Retinal pigment epithelial cell (primary cell): ENCODE measurements around the gene BORCS5.

ENCODE experiments used
- DNase-seq: peaks from one replicate; pipeline ENCODE4 v3.0.0-alpha.2; 2010; ENCODE audit warnings: low read depth
- H3K4me3 ChIP-seq: 2 replicates; pipeline ENCODE4 v1.5.1; 2011; ENCODE audit warnings: mild to moderate bottlenecking, low read length, control low read depth, moderate library complexity
- TF ChIP-seq, protein P1 (sequence below): conservative IDR thresholded peaks from 2 replicates; pipeline ENCODE4 v1.5.1; 2011; ENCODE audit warnings: low read depth, low read length, control low read depth, inconsistent platforms

Gene BORCS5

DNA sequence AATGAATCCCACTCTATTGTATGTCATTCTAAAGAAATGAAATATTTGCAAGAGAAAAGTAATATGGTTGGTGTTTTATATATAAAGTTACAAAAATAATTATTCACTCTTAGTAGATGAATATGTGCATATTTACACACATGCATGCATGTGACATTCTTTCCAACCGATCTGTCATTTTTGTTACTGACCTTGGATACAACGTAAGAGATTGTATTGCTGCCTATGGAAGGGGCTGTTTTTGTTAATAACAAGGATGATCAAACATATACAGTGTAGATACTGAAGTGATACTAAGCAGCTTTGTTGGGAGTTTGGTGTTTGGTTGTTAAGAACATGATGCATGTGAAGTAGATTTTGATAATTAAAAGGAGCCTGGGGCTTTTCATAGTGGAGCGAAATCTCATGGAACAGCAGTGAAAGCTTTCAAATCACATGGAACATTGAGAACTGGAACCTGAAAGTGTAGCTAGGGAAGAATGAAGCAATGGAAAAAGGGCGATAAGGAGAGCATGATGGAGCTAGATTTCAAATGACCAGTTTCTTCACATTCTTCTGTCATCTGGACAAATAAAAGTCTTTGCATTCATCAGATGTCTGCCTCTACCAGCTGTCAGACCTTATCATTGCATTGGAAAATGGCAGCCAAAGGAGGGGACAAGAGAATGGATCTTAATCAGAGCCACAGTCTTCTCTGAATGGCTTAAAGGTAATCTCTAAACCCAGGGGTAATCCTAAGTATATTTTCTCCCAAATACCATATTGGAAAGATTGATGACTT is 10.0 kb downstream of the BORCS5 start:
- no peak for DNase-seq
- H3K4me3 ChIP-seq = no peak overlapping the region
- TF ChIP-seq, protein P1, sequence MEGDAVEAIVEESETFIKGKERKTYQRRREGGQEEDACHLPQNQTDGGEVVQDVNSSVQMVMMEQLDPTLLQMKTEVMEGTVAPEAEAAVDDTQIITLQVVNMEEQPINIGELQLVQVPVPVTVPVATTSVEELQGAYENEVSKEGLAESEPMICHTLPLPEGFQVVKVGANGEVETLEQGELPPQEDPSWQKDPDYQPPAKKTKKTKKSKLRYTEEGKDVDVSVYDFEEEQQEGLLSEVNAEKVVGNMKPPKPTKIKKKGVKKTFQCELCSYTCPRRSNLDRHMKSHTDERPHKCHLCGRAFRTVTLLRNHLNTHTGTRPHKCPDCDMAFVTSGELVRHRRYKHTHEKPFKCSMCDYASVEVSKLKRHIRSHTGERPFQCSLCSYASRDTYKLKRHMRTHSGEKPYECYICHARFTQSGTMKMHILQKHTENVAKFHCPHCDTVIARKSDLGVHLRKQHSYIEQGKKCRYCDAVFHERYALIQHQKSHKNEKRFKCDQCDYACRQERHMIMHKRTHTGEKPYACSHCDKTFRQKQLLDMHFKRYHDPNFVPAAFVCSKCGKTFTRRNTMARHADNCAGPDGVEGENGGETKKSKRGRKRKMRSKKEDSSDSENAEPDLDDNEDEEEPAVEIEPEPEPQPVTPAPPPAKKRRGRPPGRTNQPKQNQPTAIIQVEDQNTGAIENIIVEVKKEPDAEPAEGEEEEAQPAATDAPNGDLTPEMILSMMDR = no peak

DNA sequence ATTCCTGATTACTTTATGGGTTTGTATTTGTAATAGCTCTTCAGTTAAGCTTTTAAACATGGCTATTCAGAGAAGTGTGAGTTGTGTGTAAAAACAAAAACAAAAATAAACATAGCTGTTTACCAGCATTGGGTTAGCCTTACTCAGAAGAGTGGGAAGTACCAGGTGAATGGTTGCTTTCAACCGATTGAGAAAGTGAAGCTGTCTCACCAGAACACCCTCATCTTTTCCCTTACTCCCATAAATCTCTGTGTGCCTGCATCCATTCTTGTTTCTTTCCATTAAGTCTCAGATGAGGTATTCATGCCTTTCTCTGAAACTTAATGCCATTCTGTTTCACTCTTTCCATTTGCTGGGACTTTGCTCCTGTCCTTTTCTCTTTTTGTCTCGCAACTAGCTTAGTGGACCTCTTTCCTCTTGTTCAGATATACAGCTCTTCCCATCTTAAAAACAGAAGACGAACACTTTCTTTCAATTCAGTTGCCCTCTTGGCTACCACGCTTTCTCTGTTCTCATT is 10.7 kb downstream of the BORCS5 start:
- H3K4me3 ChIP-seq = no peak overlapping the region
- DNase-seq = no peak
- TF ChIP-seq, protein P1 = no peak

DNA sequence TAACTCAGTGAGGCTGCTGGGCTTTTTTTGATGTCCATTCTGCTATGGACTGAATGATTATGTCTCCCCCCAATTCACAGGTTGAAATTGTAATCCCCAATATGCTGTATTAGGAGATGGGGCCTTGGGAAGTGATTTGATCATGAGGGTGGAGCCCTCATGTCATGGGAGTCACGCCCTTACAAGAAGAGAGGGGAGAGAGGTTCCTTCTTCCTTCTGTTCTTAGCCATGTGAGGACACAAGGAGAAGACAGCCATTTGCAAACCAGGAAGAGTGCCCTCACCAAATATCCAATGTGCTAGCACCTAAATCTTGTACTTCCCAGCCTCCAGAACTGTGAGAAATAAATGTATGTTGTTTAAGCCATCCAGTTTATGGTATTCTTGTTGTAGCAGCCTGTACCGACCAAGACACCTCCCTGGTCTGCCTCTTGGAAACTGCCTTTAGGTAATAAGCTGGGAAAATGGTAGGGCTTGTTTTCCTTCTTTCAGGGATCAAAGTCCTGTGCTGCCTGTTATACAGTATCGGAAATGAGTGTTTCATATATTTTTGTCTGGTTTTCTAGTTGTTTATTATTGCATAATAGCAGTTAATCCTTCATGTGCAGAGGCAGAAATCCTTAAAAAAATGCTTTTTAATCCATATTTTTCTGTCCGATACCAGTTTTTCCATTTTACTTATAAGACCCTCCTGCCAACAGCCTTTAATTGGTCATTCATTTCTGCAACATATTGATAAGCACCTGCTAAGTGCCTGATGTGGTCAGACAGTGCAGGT is 16.3 kb downstream of the BORCS5 start:
- H3K4me3 ChIP-seq = no peak overlapping the region
- no peak for DNase-seq
- TF ChIP-seq, protein P1 = no peak

DNA sequence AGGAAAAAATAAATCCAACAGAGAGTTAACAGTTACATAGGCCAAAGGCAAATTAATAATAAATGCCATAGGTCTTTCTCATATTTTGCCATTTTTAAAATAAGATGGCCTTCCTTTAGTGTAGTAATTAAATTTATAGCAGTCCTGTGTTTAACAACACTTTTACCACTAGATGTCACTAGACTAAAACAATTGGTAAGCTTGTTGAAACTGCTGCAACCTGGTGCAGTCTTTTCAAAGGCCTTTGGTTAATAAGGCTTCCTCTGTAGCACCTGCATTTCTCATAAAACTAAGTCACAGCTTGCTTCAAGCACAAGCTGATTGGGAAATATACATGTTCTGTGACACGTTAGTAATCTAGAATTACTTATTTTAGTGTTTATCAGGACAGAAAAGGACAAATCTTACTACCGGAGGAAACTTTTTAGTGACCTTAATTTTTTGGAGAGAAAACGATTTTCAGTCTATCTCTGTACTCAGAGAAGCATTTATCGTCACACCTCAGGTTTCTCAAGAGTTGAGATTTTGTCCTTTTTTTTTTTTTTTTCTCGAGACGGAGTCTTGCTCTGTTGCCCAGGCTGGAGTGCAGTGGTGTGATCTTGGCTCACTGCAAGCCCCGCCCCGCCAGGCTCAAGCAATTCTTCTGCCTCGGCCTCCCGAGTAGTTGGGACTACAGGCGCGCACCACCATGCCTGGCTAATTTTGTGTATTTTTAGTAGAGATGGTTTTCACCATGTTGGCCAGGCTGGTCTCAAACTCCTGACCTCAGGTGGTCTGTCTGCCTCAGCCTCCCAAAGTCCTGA is 20.0 kb downstream of the BORCS5 start:
- no peak for DNase-seq
- no peak overlapping the region for H3K4me3 ChIP-seq
- TF ChIP-seq, protein P1 = peak; percentile 48

GRCh38 chr12:12378616-12379015 is 21.7 kb downstream of the BORCS5 start:
- TF ChIP-seq, protein P1 = no peak
- no peak overlapping the region for H3K4me3 ChIP-seq
- no peak for DNase-seq

- no peak overlapping the region for H3K4me3 ChIP-seq
- no peak for DNase-seq
- TF ChIP-seq, protein P1 = no peak
Measured at GRCh38 chr12:12379831-12380730, 23.2 kb downstream of the BORCS5 start.
